B cell (primary cell): ENCODE results near the gene CCHCR1. TPM values are rescaled to one million over a fixed set of nuclear protein-coding genes. Genes with fewer than 3 reads are reported as not detected.
"Not testable (repeated sequence)": the region's sequence is repeated elsewhere in the genome, so short reads cannot be mapped to it uniquely, and the experiment has no call there.

Experiments
- ATAC-seq: fragments of 200-7000 bp; cut with Tn5 transposase; one replicate; pipeline ENCODE4 v1.10.0; 2021; ENCODE audit warnings: low read depth, mild to moderate bottlenecking, moderate number of reproducible peaks, moderate library complexity
- CTCF ChIA-PET: fragments of 350-600 bp; sonication (Branson Sonifier 250); formaldehyde crosslinking; loops from one replicate; lab custom pipeline; 2021; ENCODE audit warnings: antibody characterized with exemption, inconsistent platforms; lab: Charles Lee
- POLR2A ChIA-PET: fragments of 350-600 bp; sonication (Branson Sonifier 250); formaldehyde crosslinking; loops from one replicate; lab custom pipeline; 2021; ENCODE audit warnings: antibody characterized with exemption; lab: Charles Lee
- DNase-seq: peaks from one replicate; pipeline ENCODE4 v3.0.0; 2013
- H2AFZ ChIP-seq: 2 replicates; pipeline ENCODE4 v1.6.1; 2012; ENCODE audit warnings: mild to moderate bottlenecking, low read depth, low read length; ENCODE audit not compliant: insufficient read depth, poor library complexity, severe bottlenecking
- H3K27ac ChIP-seq, 2 donors: 1 replicate in 1 of 2; 2 replicates in 1 of 2; pipeline ENCODE4 v1.5.1; 2012 to 2013; ENCODE audit warnings: low read length in 2 of 2, mild to moderate bottlenecking in 2 of 2, moderate library complexity in 1 of 2
- H3K27me3 ChIP-seq, 4 experiments: fragments of 200-600 bp in 1 of 4; sonication (generic) in 1 of 4; replicated peaks in 1 of 4; 1 replicate in 2 of 4; 2 replicates in 2 of 4; pipeline versions ENCODE4 v1.6.1 to v1.7.0; 2013 to 2016; ENCODE audit warnings: low read length in 3 of 4, mild to moderate bottlenecking in 2 of 4, mixed read lengths in 1 of 4, moderate library complexity in 1 of 4; ENCODE audit not compliant: insufficient read depth in 4 of 4, control insufficient read depth in 3 of 4; ENCODE audit errors: control extremely low read depth in 1 of 4
- H3K36me3 ChIP-seq, 2 experiments: replicated peaks in 1 of 2; 1 replicate in 1 of 2; 2 replicates in 1 of 2; pipeline versions ENCODE4 v1.6.1 to v1.7.1; 2013; ENCODE audit warnings: low read length in 1 of 2; ENCODE audit not compliant: insufficient read depth in 2 of 2, control insufficient read depth in 1 of 2; ENCODE audit errors: control extremely low read depth in 1 of 2, extremely low read depth in 1 of 2
- H3K4me1 ChIP-seq, 2 donors: fragments of 200-600 bp in 1 of 2; sonication (generic) in 1 of 2; 1 replicate in 1 of 2; 2 replicates in 1 of 2; pipeline versions ENCODE4 v1.5.1 to v1.6.1; 2013 to 2017; ENCODE audit warnings: low read length in 2 of 2; ENCODE audit not compliant: control insufficient read depth in 2 of 2, insufficient read depth in 2 of 2
- H3K4me2 ChIP-seq: replicated peaks from 2 replicates; pipeline ENCODE3; 2012; ENCODE audit warnings: mild to moderate bottlenecking, low read depth, low read length; ENCODE audit not compliant: poor library complexity, severe bottlenecking
- H3K4me3 ChIP-seq, 5 experiments: fragments of 200-600 bp in 1 of 5; sonication (generic) in 1 of 5; 1 replicate in 3 of 5; 2 replicates in 2 of 5; pipeline versions ENCODE4 v1.5.1 to v1.7.0; 2011 to 2016; ENCODE audit warnings: low read length in 4 of 5, mild to moderate bottlenecking in 4 of 5, low read depth in 2 of 5, control low read depth in 1 of 5, moderate library complexity in 1 of 5; ENCODE audit not compliant: insufficient read depth in 1 of 5; ENCODE audit errors: control extremely low read depth in 1 of 5, extremely low read depth in 1 of 5
- H3K79me2 ChIP-seq: fragments of 200-600 bp; sonication (generic); one replicate; pipeline ENCODE4 v1.6.0; 2016; ENCODE audit warnings: low read length; ENCODE audit not compliant: control insufficient read depth, insufficient read depth
- H3K9ac ChIP-seq: fragments of 200-600 bp; sonication (generic); 2 replicates; pipeline ENCODE4 v1.6.1; 2017; ENCODE audit warnings: mild to moderate bottlenecking, low read length, moderate library complexity
- H3K9me3 ChIP-seq, 3 donors: one replicate each; pipeline versions ENCODE4 v1.6.1 to v1.7.1; 2013; ENCODE audit warnings: low read length in 2 of 3; ENCODE audit not compliant: control insufficient read depth in 2 of 3, insufficient read depth in 1 of 3; ENCODE audit errors: control extremely low read depth in 1 of 3
- H4K20me1 ChIP-seq: 2 replicates; pipeline ENCODE4 v1.6.0; 2012; ENCODE audit warnings: mild to moderate bottlenecking, low read length; ENCODE audit not compliant: insufficient read depth, control insufficient read depth, poor library complexity, severe bottlenecking
- H3K27ac Mint-ChIP-seq: one replicate; pipeline ENCODE4 v1.8.0; 2021; ENCODE audit warnings: mixed read lengths
- H3K27me3 Mint-ChIP-seq: one replicate; pipeline ENCODE4 v1.8.0; 2021; ENCODE audit warnings: mixed read lengths
- H3K4me1 Mint-ChIP-seq: one replicate; pipeline ENCODE4 v1.8.0; 2021; ENCODE audit warnings: mixed read lengths
- H3K4me3 Mint-ChIP-seq: one replicate; pipeline ENCODE4 v1.8.0; 2021; ENCODE audit warnings: mixed read lengths
- H3K9me3 Mint-ChIP-seq: one replicate; pipeline ENCODE4 v1.8.0; 2022; ENCODE audit warnings: mixed read lengths; ENCODE audit not compliant: insufficient read depth
- CTCF ChIP-seq: fragments of 200-600 bp; IDR thresholded peaks from one replicate; pipeline ENCODE4 v1.8.0; 2022; ENCODE audit warnings: antibody characterized with exemption, mild to moderate bottlenecking
- EZH2 ChIP-seq: IDR thresholded peaks from 2 replicates; pipeline ENCODE4 v1.6.1; 2012; ENCODE audit warnings: borderline replicate concordance, low read depth, mild to moderate bottlenecking, moderate library complexity, low read length; ENCODE audit not compliant: insufficient read depth, poor library complexity, severe bottlenecking
- WGBS: methylation state at CpG from one replicate; pipeline ENCODE4 v1.1.5; 2013; ENCODE audit warnings: missing lambda C conversion rate; ENCODE audit not compliant: insufficient coverage; 5-methylcytosine and 5-hydroxymethylcytosine counted together
- intact Hi-C: fragments of 100-400 bp; cut with micrococcal nuclease; formaldehyde crosslinking; loops from one replicate; pipeline ENCODE4 v1.10.0; 2022
- polyA plus RNA-seq: library from polyadenylated mRNA; depleted of rRNA; stranded (reverse); fragments of >200 nt; gene quantifications from 2 replicates; pipeline ENCODE4 v1.2.3, GENCODE V29; 2012
- total RNA-seq, 2 donors: library from RNA; stranded (reverse); fragments of 120-200 nt in 1 of 2; gene quantifications; 1 replicate in 1 of 2; 2 replicates in 1 of 2; pipeline versions ENCODE4 v1.2.3 to v1.2.4, GENCODE V29; 2013 to 2022

Gene CCHCR1
- total and polyA plus RNA-seq, 2 donors (not counting 1 experiment from before 2014, with no cell fraction given) = 17.0 to 34.7 TPM

- intact Hi-C loops = no loop called here
- TF ChIP-seq CTCF (no peak), EZH2 (no peak)
- no peaks in the 10 kb centered on the region for H3K9me3 Mint-ChIP-seq
- no peaks in the 10 kb centered on the region for H3K9me3 ChIP-seq
- H3K79me2 ChIP-seq = no peaks in the 10 kb centered on the region
- no peaks in the 10 kb centered on the region for H3K27me3 ChIP-seq
- no peak overlapping the region for H3K9ac ChIP-seq
- no peaks in the 10 kb centered on the region for H3K36me3 ChIP-seq
- H3K4me1 ChIP-seq = peaks cover 0 to 11% of the 10 kb centered on the region in 2 donors
- no peaks in the 10 kb centered on the region for H3K27me3 Mint-ChIP-seq
- no peak overlapping the region for H3K27ac Mint-ChIP-seq
- CTCF ChIA-PET = interaction anchor here (0.9 to 1.4 kb wide), 4 partner anchors 27 to 201 kb away, joined by 3 to 5 read pairs (median 4); no protein-coding TSS in a partner anchor
- WGBS = 92% methylated on average over 3 of the region's 5 CpGs
- no peak overlapping the region for H2AFZ ChIP-seq
- DNase-seq (no peak), ATAC-seq (no peak)
- H3K4me1 Mint-ChIP-seq = peaks cover 19% of the 10 kb centered on the region
- H3K4me3 Mint-ChIP-seq = no peak overlapping the region
- no peaks in the 10 kb centered on the region for H4K20me1 ChIP-seq
- H3K4me3 ChIP-seq = no peak overlapping the region
- H3K4me2 ChIP-seq = no peak overlapping the region
- H3K27ac ChIP-seq = no peak overlapping the region
- POLR2A ChIA-PET = no interaction called here
Observed at GRCh38 chr6:31165986-31166385, 8.4 kb upstream of the CCHCR1 start.

DNA sequence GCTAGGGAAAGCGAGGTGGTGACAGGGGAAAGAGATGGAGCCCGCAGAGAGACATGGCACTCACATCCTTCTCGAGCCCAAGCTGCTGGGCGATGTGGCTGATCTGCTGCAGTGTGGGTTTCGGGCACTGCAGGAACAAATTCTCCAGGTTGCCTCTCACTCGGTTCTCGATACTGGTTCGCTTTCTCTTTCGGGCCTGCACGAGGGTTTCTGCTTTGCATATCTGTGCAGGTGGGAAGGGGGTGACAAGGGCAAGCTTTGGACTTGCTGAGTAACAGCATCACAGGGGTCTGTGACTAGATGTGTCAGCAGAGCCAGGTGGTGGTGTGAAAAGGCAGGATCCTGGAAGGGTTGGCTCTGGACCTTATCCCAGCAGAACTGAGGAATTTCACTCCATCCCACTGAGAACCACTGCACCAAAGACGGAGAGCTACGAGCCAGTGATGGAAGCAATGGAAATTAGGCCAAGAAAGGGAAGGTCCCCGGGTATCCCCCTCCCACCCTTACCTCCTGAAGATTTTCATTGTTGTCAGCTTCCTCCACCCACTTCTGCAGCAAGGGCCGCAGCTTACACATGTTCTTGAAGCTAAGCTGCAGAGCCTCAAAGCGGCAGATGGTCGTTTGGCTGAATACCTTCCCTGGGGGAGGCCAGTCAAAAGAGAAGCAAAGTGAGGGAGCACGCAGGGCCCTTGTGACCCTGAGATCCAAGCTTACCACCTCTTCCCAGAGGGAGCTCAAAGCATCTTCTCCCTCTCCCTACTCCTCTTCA lies 7.6 kb upstream of the CCHCR1 start:
- 65% methylated on average over 4 of the region's 17 CpGs for WGBS
- H3K79me2 ChIP-seq, H3K9me3 Mint-ChIP-seq, H3K9me3 ChIP-seq, H2AFZ ChIP-seq, H3K9ac ChIP-seq, H3K4me3 ChIP-seq, H3K27me3 ChIP-seq, H3K36me3 ChIP-seq, H3K27ac ChIP-seq, intact Hi-C loops, H4K20me1 ChIP-seq, H3K27me3 Mint-ChIP-seq: not testable (repeated sequence)
- Histone ChIP-seq H3K4me1 (peaks cover 0 to 11% of the 10 kb centered on the region in 2 donors), H3K4me2 (peak overlapping the region; percentile 48)
- Mint-ChIP-seq H3K4me1 (peaks cover 19% of the 10 kb centered on the region), H3K4me3 (peak overlapping the region; percentile 46), H3K27ac (peak overlapping the region; percentile 78)
- ATAC-seq (peak; percentile 88), DNase-seq (peak; percentile 54)
- CTCF ChIA-PET = interaction anchor here (0.9 to 1.6 kb wide), 5 partner anchors 27 to 201 kb away, joined by 3 to 6 read pairs (median 4); no protein-coding TSS in a partner anchor
- POLR2A ChIA-PET = interaction anchor here (0.6 kb wide), 1 partner anchor 22 kb away, joined by 6 read pairs; no protein-coding TSS in a partner anchor

DNA sequence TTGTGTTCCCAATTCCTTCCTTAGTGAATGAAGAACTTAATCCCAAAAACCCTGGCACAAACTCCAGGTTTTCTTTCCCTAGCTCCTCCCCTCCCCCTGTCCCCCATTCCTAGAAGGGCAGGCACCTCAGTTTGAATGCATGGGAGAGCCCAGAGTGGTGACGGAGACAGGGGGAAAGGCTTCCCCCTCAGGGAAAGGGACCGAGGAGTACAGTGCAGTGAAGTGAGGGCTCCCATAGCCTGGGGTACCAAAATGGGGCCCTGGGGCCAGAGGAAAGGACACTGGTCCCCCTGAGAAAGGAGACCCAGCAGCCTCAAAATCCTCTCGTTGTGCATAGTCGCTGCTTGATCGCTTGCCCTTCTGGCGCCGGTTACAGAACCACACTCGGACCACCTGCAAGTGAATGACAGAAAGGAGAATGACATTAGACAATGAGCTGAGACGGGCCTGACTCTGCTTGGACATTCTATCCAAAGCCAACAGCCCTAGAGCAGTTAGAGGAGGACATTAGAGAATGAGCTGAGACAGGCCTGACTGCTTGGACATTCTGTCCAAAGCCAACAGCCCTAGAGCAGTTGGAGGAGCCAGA lies 7.0 kb upstream of the CCHCR1 start:
- H3K79me2 ChIP-seq, H3K9me3 Mint-ChIP-seq, H2AFZ ChIP-seq, intact Hi-C loops, DNase-seq, ATAC-seq, H3K4me3 ChIP-seq, H3K27me3 ChIP-seq, H3K27me3 Mint-ChIP-seq, H3K9me3 ChIP-seq, H3K9ac ChIP-seq, H4K20me1 ChIP-seq, H3K36me3 ChIP-seq, H3K27ac ChIP-seq: not testable (repeated sequence)
- WGBS = 93% methylated on average over 6 of the region's 9 CpGs
- peaks cover 0 to 12% of the 10 kb centered on the region in 2 donors for H3K4me1 ChIP-seq
- CTCF ChIA-PET = interaction anchor here (1.0 to 1.6 kb wide), 3 partner anchors 27 to 202 kb away, joined by 4 to 6 read pairs (median 5); no protein-coding TSS in a partner anchor
- peak overlapping the region; percentile 48 for H3K4me2 ChIP-seq
- H3K27ac Mint-ChIP-seq = peak overlapping the region; percentile 78
- POLR2A ChIA-PET = interaction anchor here (0.6 kb wide), 1 partner anchor 22 kb away, joined by 6 read pairs; no protein-coding TSS in a partner anchor
- H3K4me3 Mint-ChIP-seq = peak overlapping the region; percentile 46
- peaks cover 24% of the 10 kb centered on the region for H3K4me1 Mint-ChIP-seq
